Ascending aorta (tissue), 2 donors: ENCODE measurements around the gene STX18. TPM values are rescaled to one million over a fixed set of nuclear protein-coding genes. Genes with fewer than 3 reads are reported as not detected.

ENCODE experiments used
- DNase-seq, 2 donors: peaks; one replicate each; pipeline ENCODE4 v3.0.0-alpha.2; 2019; ENCODE audit warnings: low spot score in 2 of 2
- H3K27ac ChIP-seq, 2 donors: fragments of 200-600 bp; sonication (generic); one replicate each; pipeline ENCODE4 v1.5.1; 2016 to 2017; ENCODE audit warnings: mild to moderate bottlenecking in 1 of 2
- H3K27me3 ChIP-seq: fragments of 200-600 bp; sonication (generic); one replicate; pipeline ENCODE4 v1.5.1; 2017
- H3K36me3 ChIP-seq, 2 donors: fragments of 200-600 bp; sonication (generic); one replicate each; pipeline ENCODE4 v1.5.1; 2016
- H3K4me1 ChIP-seq, 2 donors: fragments of 200-600 bp; sonication (generic); one replicate each; pipeline ENCODE4 v1.5.1; 2016 to 2017; ENCODE audit warnings: mild to moderate bottlenecking in 1 of 2
- H3K4me3 ChIP-seq, 2 donors: fragments of 200-600 bp; sonication (generic); one replicate each; pipeline ENCODE4 v1.5.1; 2016 to 2017; ENCODE audit warnings: mild to moderate bottlenecking in 1 of 2
- H3K9me3 ChIP-seq, 2 donors: fragments of 200-600 bp; sonication (generic); one replicate each; pipeline ENCODE4 v1.5.1; 2016
- intact Hi-C: fragments of 100-400 bp; cut with DNase I; formaldehyde crosslinking; loops from one replicate; pipeline ENCODE4 v1.15.1; 2023
- total RNA-seq: library from RNA; depleted of rRNA; stranded (reverse); fragments of >200 nt; gene quantifications from one replicate; pipeline ENCODE4 v1.1.0, GENCODE V29; 2016
- TF ChIP-seq, protein P1 (sequence below), 3 experiments: fragments of 200-600 bp in 2 of 3; fragments of 450-650 bp in 1 of 3; sonication (generic) in 2 of 3; IDR thresholded peaks; one replicate each; pipeline ENCODE4 v1.5.1; 2016 to 2019; ENCODE audit warnings: antibody characterized with exemption in 3 of 3, mild to moderate bottlenecking in 1 of 3, moderate library complexity in 1 of 3

The STX18 gene
- total RNA-seq, 1 donor from 2014 or later: 28.2 TPM

DNA sequence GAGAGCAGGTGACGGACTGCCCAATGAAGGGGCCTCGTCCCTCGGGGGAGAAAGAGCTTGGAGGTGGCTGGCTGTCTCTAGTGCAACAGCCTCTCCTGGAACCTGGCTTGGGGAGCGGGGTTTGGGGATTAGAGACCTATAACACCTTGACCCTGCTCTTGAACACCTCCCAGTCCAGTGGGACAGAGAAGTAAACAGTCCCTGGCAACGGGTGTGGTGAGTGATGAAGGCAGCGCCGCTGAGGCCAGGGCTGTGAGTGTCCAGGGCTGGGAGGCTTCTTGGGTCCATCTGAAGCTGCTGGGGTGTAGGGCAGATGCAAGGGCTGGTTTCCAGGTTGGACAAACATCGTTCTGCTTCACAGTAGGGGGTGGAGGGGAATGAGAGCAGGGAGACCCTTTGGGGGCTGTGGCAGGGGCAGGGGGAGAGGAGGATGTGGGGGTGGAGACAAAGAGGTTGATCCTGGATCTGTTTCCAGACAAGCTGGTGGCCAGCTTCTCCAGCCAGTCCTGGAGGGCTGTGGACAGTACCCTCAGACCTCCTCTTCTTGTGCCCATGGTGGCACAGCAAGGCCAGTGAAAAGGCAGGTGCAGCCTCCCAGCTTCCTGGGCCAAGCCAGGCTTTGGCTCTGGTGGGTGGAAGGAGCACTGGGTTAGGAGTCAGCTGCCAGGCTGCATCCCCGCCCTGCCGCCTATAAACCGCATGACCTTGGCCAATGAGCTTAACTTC, 151.2 kb downstream of the STX18 start:
- Histone ChIP-seq H3K27ac (no peak overlapping the region), H3K27me3 (peaks cover 9% of the 10 kb centered on the region), H3K9me3 (no peaks in the 10 kb centered on the region), H3K4me3 (no peak overlapping the region), H3K36me3 (no peaks in the 10 kb centered on the region), H3K4me1 (peaks cover 4 to 8% of the 10 kb centered on the region in 2 donors)
- DNase-seq: no peak
- TF ChIP-seq, protein P1, sequence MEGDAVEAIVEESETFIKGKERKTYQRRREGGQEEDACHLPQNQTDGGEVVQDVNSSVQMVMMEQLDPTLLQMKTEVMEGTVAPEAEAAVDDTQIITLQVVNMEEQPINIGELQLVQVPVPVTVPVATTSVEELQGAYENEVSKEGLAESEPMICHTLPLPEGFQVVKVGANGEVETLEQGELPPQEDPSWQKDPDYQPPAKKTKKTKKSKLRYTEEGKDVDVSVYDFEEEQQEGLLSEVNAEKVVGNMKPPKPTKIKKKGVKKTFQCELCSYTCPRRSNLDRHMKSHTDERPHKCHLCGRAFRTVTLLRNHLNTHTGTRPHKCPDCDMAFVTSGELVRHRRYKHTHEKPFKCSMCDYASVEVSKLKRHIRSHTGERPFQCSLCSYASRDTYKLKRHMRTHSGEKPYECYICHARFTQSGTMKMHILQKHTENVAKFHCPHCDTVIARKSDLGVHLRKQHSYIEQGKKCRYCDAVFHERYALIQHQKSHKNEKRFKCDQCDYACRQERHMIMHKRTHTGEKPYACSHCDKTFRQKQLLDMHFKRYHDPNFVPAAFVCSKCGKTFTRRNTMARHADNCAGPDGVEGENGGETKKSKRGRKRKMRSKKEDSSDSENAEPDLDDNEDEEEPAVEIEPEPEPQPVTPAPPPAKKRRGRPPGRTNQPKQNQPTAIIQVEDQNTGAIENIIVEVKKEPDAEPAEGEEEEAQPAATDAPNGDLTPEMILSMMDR (IDR thresholded peaks at IDR 0.05): no peak
- intact Hi-C loops: no loop called here

DNA sequence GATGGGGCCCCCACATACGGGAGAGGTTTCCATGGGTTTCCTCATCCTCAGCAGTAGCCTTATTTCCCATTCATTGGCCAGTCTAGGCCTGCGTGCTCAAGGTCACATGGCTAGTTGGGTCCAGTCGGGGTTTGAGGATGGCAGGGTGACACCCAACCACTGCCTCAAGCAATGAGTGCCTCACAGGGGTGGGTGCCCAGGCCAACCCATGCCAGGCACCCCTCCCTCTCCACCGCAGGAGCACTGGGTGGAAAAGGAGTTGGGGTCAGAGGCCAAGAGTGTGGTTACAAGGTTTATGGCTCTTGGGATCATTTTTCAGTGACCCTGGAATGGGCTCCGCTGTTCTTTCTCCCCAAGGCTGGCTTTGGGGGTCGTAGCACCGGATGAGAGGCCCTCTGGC, 151.8 kb downstream of the STX18 start:
- H3K27me3 ChIP-seq: peaks cover 9% of the 10 kb centered on the region
- no peaks in the 10 kb centered on the region for H3K36me3 ChIP-seq
- H3K4me1 ChIP-seq: peaks cover 4 to 8% of the 10 kb centered on the region in 2 donors
- H3K9me3 ChIP-seq: no peaks in the 10 kb centered on the region
- DNase-seq: no peak
- TF ChIP-seq, protein P1 (IDR thresholded peaks at IDR 0.05): no peak
- H3K27ac ChIP-seq: no peak overlapping the region
- no peak overlapping the region for H3K4me3 ChIP-seq
- intact Hi-C loops: no loop called here

DNA sequence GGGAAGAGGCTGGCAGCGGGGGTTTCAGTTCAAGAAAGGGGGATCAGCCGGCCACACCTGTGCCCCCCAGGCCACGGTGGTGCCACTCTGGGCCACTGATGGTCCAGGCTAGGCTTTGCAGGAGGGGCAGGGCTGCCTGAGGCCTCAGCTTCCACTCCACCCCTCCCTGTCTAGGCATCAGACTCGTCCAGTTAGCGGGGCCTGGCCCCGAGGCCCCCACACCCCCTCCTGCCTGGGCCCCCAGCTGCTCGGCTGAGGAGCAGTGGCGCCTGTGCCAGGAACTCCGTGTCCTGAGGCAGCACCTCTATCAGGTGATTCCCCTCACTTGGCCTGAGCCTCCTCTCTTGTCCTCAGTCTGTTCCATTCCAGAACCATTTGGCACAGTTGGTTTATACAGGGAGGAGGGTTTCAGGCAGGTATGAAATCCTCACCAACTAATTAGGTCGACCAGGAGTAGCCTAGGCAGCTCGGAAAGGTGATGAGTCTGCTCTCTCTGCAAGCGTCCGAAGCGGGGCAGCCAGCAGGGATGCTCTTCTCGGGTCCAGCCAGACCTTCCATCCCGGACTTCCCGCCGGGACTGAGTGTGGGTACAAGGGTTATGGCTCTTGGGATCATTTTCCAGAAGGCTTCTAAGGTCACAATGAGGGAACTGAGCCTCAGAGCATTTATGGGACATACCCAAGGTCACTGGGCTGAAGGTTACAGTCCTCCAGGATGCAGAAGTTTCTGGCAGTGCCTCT, 152.8 kb downstream of the STX18 start:
- intact Hi-C loops: no loop called here
- H3K36me3 ChIP-seq: no peaks in the 10 kb centered on the region
- no peak for DNase-seq
- TF ChIP-seq, protein P1 (IDR thresholded peaks at IDR 0.05): no peak
- H3K27ac ChIP-seq: no peak overlapping the region
- no peak overlapping the region for H3K4me3 ChIP-seq
- H3K27me3 ChIP-seq: peaks cover 9% of the 10 kb centered on the region
- peaks cover 4 to 8% of the 10 kb centered on the region in 2 donors for H3K4me1 ChIP-seq
- no peaks in the 10 kb centered on the region for H3K9me3 ChIP-seq

DNA sequence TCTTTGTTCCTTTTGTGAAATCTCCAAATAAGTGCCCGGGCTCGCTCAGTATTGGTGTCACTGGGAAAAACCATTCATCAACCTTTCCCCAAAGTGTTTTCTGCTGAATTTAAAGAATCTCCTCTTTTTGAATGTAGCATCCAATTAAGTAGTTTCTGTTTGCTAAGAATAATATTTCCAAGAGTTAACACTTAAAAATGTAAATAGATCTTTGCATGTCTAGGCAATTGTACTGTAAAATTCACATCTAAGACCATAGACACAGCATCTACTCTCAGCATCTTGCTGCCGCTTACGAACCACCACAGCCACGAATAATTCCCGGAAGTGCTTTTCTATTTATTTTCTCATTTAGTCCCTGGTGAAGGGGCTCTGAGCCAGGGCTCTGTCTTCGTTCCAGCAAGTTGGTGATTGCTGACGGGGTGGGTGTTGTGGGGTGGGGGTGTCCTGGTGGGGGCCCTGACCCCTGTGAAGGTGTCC, 153.5 kb downstream of the STX18 start:
- no peak for DNase-seq
- Histone ChIP-seq H3K4me3 (no peak overlapping the region), H3K36me3 (no peaks in the 10 kb centered on the region), H3K4me1 (peaks cover 4 to 8% of the 10 kb centered on the region in 2 donors), H3K27ac (no peak overlapping the region), H3K9me3 (no peaks in the 10 kb centered on the region), H3K27me3 (peaks cover 9% of the 10 kb centered on the region)
- TF ChIP-seq, protein P1 (IDR thresholded peaks at IDR 0.05): no peak
- intact Hi-C loops: no loop called here

DNA sequence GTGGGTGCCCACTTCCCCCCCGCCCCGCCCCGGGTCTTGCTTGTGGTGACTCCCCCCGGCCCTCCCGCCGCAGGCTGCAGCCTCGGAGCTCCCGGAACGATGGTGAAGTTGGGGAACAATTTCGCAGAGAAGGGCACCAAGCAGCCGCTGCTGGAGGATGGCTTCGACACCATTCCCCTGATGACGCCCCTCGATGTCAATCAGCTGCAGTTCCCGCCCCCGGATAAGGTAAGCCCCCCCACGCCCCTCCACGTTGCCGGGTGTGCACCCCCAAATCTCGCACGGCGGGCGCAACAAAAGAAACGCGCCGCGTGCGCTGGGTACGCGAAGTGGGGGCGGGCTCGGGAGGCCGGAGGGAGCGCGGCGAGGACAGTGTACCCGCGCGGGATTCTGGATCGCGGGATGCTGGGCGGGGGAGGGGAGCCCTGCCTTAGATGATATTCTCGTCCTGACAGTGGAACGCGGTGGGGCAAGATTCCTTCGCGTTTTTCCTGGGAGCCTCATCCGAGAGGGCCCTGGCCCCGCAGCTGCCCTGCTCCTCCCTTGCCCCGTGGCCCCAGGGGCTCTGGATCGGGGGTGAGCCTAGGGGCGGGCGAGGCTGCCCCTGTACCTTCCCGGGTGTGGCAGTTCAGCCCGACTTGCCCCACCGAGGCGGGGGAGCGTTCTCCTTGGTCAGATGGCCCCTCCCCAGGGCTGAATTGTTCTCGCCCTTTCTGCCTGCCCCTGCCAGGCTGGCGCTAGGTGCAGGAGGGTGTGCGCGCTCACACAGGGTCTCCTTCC, 154.1 kb downstream of the STX18 start:
- Histone ChIP-seq H3K4me1 (peaks cover 4 to 8% of the 10 kb centered on the region in 2 donors), H3K27ac (no peak overlapping the region), H3K9me3 (no peaks in the 10 kb centered on the region), H3K4me3 (peak overlapping the region; percentile 42 to 60), H3K27me3 (peaks cover 9% of the 10 kb centered on the region), H3K36me3 (no peaks in the 10 kb centered on the region)
- TF ChIP-seq, protein P1 (IDR thresholded peaks at IDR 0.05): no peak
- intact Hi-C loops: no loop called here
- no peak for DNase-seq
